Measurements from ENCODE around the gene GRIK4.

GRIK4 gene

DNA sequence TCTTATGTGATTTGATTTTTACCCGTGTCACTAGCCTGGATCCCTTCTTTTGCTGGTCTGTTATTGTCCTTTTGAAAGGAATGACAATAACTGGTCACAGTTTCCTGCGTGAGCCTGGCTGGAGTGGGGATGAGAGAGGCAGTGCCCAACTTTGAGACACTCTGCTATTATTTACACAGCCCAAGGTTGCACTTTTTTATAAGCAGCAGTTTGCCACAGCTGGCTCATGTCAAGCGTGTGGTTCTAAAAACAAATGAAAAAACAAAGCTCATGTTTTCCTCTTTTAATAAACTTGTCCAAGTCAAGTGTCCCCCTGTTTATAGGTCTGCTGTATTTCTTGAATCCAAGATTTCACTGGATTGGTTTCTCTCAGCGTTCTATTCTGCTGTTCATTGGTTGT lies 201.3 kb downstream of the GRIK4 start:
- no peak for FAIRE-seq

DNA sequence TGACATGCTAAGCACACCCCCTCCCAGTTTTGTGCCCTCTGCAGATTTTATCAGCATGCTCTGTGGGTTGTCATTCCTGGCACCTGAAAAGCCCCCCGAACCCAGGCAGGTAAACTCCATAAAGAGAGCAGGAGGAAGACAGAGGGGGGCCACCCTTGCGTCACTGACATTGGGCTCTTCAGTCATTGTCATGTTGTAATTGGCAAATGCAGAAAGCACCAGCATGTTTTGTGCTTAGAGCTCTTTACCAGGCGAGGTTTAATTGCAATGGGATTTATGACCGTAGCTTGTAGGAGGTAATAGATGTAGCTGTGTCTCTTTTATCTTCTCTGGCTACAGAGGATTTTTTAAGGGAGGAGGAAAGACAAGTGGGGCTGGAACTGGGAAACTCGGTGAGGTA lies 201.7 kb downstream of the GRIK4 start:
- FAIRE-seq: no peak

DNA sequence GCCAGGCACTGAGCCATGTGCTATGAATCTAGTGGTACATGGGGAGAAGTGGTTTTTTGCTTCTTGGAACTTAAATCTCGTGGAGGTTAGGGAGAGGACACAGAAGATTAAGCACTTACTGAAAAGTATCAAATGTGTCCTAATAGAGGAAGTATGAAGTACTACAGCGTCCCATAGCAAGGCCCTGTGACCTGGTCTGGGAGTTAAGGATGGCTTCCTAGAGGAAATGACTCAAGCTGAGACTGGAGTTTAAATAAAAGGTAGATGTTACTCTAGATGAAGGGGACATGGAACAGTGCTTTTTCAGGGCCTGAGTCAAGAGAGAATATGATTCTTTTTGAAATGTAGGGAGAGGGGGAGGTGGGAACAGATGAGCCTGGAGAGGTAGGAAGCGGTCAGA lies 202.9 kb downstream of the GRIK4 start:
- FAIRE-seq: no peak

DNA sequence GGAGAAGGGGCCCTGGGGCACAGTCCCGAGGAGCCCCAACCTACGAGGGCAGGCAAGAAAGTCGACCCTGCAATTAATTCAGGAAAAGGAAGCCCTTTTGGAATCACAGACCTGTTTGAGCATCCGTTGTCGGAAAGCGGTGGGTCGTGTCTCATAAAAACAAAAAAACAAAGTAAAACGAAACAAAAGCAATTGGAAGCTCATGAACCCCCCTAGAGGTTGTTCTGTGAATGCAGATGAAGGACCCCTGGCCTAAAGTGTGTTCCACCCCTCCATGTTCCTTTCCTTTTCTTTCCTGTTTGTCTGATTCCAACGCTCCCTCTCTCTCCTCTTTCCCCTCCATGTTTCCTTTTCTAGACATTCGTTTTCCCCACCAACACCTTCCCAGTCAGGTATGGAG lies 203.7 kb downstream of the GRIK4 start:
- no peak for FAIRE-seq

DNA sequence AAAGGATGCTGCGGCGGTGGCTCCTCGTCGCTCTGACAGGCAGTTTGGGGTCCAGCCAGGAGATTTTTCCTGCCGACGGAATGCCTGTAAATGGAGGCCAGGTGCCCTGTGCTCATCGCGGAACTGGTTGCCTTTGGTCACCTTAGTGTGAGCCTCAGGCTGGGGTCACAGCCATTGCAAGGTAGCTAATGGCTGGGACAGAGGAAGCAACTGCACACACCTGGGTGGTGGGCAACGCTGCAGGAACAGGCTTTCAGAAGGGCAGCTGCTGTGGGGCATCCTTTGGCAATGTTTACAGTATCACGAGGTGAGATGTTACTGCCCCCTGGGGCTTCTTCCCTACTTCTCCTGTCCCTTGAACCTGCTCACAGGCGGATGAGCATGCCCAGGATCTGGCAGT lies 205.5 kb downstream of the GRIK4 start:
- FAIRE-seq: no peak

DNA sequence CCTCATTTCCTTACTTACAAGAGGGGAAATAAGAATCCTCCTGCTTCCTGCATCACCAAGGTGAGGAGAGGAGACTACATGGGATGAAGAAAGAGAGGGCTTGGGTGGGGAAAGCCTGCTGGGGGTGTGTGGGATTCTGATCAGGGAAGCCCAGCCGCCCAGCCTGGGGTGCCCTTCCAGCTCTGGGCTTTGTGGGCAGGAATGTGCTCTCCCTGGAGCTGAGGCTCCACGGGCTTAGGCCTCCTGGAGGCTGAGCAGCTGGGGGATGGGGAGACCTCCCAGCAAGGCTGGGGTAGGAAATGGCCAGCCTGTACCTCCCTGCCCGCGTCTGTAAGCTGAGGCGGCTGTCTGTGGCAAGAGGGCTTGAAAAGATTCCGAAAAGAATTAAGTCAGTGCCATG lies 206.1 kb downstream of the GRIK4 start:
- FAIRE-seq: no peak

DNA sequence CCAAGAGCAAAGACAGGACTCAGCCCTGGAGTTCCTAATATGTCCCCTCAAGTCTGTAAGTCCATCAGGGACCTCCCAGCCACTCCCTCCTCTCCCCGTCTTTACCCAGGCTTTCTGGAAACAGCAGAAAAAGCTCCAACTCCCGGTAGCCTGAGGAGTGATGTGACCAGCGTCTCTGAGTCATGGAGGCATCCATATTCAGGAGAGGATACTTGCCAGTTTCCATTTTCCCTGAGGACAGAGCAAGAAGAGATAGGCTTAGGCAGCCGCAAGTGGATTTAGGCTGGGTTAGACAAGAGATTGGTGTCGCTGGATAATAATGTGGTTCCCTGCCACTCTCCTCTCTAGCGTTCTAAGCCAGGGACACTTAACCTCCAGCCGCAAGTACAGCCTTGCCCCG lies 206.6 kb downstream of the GRIK4 start:
- FAIRE-seq: no peak

DNA sequence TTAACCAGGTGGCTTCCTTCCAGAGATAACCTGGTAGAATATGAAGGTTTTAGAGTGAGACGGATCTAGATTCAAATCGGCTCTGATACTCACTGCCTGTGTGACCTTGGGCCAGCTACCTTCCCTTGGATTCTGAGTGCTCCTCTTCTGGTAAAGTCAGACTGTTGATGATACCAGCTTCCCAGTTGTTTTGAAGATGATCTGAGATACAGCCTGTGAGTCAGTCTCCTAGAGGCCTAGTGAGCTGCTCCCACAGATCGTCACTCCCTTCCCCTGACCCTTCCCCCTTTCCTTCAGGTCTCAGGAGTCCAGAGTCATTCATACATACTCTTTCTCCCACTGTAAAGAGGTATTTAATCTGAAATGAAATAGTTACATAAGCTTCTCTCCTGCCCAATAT lies 207.8 kb downstream of the GRIK4 start:
- no peak for FAIRE-seq

DNA sequence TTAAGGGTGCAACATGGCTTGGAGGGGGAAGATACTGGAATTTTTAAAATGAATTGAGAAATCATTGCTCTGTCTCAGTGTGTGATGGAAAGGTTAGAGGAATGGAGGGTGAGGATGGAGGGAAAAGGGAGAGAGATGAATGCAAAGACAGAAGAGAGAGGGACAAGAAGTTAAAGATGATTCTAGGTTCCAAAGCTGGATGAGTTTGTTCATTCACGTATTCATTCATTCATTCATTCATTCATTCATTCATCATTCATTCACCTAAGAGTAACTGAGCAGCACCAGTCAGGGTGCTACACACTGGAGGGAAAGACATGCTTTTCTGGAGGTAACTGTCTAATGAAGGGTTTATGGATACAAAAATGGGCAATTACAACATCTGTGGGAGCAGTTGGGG lies 209.2 kb downstream of the GRIK4 start:
- FAIRE-seq: no peak

DNA sequence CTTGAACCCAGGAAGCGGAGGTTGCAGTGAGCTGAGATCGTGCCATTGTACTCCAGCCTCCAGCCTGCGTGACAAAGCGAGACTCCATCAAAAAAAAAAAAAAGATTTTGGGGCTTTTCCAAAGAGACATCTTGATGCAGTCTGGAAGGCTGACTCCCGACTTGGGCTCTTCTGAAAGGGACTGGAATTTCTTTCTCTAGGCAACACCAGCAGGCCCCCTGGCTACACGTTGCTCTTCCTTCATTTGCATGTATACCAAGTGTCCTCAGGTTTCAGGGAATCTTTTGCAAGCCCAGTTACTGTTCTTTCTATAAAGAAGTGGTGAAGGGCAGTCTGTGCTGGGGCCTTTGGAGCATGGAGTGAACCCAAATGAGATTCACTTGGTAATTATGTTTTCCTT lies 211.0 kb downstream of the GRIK4 start:
- FAIRE-seq: no peak

DNA sequence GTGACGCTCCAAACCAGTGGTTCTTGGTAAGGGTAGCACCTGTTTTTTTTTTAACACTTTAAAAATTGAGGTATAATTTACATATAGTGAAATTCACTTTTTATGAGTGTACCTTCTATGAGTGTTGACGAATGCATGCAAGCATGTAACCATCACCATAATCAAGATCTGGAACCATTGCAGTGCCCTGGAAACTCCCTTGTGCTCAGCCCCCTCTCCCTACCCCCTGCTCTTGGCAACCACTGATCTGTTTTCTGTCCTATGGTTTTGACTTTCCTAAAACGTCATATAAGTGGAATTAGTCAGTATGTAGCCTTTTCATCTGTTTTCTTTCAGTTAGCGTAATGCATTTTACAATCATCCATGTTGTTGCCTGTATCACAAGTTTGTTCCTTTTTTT lies 212.2 kb downstream of the GRIK4 start:
- FAIRE-seq: no peak

DNA sequence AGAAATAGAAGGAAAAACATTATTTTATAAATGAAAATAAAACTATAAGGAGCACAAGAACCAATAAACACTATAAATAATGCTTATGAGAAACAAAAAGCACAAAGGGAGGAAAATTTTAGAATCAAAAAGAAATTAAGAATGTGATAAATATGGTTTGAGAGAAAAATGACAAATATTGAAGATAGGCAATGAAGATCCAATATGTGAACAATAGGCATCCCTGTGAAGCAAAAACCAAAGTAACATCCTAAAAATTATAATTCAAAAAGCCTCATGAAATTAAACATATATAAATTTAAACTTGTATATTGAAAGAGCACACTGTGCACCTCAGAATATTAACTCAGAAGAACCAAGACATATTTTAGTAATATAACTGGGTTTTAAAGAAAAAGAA lies 216.2 kb downstream of the GRIK4 start:
- FAIRE-seq: no peak

DNA sequence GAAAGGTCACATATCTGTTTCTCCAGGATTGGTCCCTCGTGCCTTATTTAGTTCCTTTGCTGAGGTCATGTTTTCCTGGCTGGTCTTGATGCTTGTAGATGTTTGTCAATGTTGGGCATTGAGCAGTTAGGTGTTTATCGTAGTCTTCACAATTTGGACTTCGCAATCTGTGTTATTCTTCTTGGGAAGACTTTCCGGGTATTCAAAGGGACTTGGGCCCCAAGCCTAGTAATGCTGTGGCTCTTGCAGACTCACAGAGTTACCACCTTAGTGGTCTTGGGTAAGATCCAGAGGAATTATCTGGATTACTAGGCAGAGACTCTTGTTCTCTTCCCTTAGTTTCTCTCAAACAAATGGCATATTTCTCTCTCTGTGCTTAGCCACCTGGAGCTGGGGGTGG lies 223.5 kb downstream of the GRIK4 start:
- FAIRE-seq: no peak

DNA sequence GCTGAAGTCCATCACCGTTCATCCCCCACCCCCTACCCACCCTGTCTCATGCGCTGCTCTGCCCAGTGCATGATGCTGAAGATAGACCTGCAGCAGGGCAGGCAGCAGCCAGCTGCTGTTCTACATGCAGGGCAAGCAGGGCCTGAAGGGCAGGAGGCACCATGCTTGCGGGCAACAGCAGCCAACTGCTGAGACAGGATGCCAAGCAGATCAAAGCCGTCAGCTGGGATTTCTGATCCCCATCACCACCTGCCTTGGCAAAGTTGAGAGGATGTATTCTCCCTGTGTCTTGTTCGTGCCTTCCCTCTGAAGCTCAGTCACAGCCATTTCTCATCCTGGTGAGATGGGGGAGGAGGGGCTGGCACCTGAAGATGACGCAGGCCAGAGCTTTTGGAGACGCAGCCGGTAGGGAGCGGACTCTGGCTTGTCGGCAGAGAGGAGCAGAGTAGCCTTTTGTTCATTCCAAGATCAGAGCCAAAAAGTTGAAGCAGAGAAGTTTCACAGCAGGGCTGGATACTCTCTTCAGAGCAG lies 227.0 kb downstream of the GRIK4 start:
- no peak for FAIRE-seq

DNA sequence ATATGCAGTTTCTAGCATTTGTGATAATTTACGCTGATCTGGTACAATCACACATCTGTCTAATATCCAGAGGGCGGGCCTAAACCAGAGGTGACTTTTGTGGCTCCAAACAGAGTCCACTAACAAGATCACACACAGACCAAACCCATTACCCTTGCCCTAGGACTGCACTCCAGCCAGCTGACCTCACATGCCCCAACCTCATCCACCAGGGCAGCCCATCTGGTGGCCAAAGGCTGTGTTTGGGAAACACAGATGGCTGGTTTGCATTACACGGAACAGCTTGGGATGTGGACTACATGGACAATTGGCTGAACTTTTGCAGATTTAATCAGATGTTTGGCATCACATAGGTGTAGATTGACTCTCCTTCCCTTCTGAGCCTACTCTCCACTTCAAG lies 228.2 kb downstream of the GRIK4 start:
- FAIRE-seq: no peak

DNA sequence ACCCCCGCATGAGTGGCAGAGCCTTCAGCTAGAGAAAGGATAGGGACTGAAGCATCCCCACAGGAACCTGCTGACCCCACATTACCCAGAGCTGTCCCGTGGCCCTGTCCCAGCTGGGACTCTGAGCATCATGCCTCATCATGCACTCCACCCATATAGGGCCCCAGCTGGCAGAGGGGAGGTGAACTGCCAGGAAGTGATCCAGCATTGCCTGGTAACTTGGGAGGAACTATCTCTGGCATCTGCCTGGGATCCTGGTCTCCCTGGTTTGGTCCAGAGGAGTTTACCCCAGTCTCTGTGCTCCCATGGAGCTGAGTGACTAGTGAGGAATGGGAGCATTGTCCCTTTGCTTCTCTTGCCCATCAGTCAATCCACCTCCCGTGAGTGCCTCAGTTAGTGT lies 228.8 kb downstream of the GRIK4 start:
- FAIRE-seq: no peak

DNA sequence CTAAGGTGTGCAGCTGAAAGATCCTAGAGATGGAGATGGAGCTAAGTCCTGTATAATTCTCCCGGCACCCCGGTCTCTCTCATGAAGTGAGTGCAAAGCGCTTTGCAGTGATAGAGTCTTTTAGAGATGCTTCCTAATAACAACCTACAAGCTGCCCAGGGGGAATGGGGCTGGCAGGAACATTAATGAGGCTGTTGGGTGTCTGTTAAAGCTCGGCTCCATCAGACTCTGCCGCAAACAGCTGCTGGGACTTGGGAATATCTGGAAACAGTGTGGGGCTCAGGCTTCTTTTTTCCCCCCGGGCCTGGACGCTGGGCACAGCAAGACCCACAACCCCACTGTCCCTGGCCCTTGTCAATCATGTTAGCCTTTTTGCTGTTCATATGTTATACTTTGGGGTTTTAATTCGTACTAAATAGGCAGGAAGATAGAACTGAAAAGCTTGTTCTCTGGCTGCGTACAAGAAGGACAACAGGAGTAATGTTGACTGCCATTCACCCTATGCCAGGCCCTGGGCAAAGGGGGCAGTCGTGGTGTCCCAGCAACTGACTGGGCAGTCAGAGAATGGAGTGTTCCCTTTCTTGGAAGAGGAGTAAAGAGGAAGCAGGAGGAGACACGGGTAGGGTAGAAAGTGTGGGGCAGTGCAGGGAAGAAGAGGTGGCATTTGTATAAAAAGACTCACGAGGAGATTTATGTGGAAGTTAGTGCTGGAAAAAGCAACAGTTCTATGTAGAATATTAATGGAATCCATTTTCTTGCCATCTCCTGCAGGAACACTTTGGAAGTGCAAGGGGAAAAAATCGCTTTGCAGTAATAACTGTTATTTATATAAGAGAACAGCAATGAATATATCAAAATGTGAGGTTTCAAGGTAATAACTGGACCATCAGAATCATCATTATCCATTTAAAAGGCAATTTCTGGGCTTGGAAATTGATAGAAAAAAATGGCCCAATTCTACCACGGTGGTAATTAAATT lies 232.8 kb downstream of the GRIK4 start:
- no peak for FAIRE-seq

DNA sequence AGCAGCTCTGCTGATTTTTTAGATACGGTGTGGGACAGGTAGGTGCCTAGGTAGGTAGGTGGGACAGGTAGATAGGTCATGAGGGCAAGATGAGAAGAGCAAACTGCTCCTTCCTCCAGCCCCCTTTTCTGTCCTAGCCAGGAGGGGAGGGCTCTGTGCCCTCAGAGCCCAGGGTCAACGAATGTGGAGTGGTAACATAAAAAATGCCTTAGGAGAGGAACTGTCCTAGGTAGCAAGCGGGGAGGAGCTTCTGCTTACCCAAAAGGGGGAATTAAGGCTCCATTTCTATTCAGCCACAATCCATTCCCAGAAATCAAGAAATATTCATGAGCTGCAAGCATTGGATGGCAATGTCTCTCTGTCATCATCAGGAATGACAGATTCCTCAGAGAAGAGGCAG lies 234.8 kb downstream of the GRIK4 start:
- FAIRE-seq: no peak

DNA sequence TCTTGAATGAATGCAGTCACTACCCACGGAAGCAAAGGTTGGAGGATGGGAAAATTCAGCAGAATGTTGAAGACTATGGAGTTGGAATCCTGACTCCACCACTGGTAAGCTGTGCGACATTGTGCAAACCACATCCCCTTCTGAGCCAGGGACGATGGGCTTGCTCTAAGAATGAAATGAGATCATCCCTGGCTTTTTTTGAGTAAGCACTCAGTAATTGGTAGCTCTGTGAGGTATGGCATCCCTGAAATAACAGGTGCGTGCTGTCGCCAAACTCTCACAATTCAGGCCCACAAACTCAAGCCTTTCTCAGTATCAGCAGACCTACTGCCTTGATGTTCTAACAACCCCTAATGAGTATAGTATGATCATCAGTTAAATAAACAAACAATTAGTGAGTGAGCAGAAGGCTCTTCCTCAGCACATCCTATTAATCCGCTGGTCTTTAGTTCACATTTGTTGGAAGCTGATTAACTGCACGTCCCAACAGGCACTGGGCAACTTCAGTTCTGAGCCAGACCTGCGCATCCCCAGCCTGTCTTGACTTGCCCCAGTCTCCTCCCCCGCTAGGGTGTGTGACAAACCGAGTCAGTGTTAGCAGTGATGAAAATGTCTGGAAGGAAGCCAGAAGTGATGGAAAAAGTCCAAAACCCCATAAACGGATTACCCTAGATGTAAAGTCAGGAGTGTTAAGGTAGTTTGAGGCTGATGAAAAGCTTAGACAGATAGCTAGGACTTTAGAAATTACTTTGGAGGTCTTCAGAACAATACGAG lies 235.5 kb downstream of the GRIK4 start:
- FAIRE-seq: no peak

DNA sequence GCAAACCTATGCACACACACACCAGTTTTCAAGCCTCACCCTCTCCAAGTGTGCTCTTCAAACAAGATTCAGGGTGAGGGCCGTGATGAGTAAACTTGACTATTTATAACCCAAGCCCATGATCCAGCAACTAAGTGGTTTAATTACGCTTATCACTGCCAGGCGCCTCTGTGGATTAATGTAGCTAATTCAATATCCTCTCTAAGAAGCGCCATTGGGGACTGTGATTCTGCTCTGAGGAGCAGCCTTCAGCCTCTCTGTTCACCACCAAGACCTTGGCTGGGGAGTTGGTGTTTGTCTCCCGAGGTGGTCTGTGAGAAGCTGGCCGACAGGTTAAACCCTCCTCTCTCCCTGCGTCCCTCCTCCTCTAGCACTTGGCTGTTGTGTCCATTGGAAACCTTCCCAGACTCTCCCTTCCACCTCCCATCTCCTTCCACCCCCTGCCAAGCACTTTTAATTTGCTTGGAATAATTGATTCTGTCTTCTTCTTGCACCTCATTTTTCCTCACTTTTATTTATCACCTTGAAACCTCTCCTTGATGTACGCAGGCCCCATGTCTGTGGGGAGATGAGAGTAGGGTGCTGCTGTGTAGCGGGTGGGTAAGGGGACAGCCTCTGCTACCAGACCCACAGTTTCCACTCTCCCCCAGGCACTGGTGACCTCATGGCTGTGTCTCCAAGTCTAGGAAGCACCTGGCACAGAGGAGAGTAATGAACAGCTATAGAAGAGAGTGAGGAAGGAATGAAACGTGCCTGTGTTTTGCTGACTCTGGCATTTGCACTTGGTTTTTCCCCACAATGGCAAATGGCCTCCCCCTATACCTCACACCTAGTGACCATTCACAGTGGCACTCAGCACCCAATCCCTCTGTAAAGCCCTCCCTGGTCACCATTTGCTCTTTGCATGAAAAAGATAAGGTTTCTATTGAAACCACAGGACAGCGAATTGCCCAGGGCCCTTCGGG lies 236.6 kb downstream of the GRIK4 start:
- FAIRE-seq: no peak

DNA sequence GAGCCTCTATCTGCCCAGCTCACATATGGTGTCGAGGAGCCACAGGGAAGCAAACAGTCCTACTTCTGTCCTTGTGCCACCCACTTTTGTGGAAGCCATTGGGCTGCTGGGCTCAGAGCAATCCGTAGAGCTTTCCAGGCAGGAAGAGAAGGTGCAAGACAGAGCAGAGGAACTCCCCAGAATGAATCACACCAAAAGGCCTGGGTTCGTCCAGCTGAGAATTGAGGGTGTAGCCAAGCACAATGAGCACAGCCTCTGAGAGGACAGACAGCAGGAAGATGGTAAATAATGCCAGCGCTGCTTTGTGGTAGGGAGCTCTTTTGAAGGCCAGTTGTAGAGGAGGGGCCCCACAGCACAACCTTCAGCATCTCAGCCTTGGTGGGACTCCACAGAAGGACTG lies 237.8 kb downstream of the GRIK4 start:
- FAIRE-seq: no peak

DNA sequence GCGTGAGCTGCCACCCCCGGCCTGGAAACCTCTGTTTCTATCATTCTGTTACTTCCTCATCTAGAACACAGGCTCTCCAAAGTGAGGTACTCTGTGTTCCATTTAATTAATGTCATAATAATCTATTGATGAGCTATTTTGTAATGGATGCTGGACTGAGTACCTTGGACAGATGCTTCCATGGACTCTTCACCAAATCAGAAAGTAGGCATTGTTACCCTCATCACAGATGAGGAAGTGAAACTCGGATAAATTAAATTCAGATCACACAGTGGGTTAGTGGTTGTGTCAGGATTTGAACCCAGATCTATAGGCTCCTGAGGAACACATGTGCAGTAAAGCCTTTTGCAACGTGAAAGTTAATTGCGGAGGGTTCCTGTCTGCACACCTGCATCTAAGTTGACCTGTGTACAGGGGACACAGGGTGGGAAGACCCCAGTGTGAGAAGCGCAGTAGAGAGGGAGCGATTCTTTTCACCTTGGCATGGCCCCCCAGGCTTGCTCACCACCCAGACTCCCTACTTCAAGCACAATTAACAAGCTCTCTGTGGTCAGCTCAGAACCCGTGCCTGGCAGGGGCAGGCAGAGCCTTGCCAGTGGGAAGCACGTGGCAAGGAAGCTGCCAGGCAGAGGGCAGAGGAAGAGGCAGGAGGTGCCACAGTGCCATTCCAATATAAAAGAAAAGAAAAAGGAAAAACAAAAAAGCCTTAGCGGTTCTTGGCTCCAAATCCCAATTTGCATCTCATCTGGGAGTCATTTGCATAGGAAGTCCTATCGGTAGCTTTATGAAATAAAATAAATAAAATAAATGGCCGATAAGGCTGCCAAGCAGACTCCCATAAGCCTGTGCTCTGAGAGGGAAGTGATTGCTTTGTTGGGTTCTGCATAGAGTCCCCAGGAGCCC lies 239.3 kb downstream of the GRIK4 start:
- no peak for FAIRE-seq

Measured in A204.1 (cell line).